Tibial nerve (tissue), 4 donors: Measurements from ENCODE around the gene EGF.

Experiments
- EP300 ChIP-seq, 2 donors: sonication (generic); formaldehyde crosslinking; IDR thresholded peaks; one replicate each; pipeline ENCODE4 v1.6.1; 2017; ENCODE audit warnings: antibody characterized with exemption in 2 of 2, mild to moderate bottlenecking in 1 of 2
- POLR2A ChIP-seq, 2 donors: fragments of 450-650 bp; IDR thresholded peaks; one replicate each; pipeline ENCODE4 v1.6.1; 2017; ENCODE audit warnings: antibody characterized with exemption in 2 of 2, mild to moderate bottlenecking in 2 of 2, moderate library complexity in 2 of 2
- TF ChIP-seq, protein P1 (sequence below), 5 experiments: fragments of 200-600 bp in 3 of 5; fragments of 450-650 bp in 2 of 5; sonication (generic) in 3 of 5; IDR thresholded peaks; one replicate each; pipeline ENCODE4 v1.5.1; 2016 to 2019; ENCODE audit warnings: antibody characterized with exemption in 5 of 5, mild to moderate bottlenecking in 3 of 5, moderate library complexity in 2 of 5

DNA sequence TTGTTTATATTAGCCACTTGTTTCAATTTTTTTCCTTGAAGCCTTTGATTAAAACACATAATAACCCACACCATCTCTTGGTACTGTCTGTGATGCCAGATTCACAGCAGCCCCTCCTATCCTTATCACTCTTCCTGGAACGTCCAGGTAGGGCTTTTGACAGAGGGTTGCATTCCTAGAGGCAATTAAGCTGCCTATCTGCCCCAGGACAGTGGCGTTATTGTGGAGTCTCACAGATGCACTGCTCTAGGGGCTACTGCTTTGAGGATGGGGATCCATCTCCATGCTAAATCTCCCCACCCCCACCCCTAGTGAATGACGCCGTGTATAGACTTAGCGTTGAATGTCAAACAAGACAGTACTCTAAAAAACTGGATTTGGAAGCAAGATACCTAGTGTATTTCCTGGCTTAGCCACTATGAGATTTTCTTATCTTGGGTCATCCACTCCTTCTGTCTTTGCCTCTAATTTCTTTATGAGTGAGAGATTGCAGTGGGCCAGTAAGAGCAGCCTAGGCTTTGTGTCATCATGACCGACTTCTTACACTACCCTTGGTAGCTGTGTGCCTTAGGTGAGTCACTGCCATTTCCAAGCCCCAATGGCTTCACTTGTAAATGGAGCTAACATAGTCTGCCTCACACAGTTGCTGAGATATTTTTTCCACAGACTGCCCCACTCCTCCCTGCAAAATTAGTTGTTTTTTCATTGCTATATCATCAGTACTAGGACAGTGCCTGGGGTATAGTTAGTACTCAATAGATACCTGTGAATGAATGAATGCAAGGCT lies 90.9 kb downstream of the EGF start:
- TF ChIP-seq, protein P1, sequence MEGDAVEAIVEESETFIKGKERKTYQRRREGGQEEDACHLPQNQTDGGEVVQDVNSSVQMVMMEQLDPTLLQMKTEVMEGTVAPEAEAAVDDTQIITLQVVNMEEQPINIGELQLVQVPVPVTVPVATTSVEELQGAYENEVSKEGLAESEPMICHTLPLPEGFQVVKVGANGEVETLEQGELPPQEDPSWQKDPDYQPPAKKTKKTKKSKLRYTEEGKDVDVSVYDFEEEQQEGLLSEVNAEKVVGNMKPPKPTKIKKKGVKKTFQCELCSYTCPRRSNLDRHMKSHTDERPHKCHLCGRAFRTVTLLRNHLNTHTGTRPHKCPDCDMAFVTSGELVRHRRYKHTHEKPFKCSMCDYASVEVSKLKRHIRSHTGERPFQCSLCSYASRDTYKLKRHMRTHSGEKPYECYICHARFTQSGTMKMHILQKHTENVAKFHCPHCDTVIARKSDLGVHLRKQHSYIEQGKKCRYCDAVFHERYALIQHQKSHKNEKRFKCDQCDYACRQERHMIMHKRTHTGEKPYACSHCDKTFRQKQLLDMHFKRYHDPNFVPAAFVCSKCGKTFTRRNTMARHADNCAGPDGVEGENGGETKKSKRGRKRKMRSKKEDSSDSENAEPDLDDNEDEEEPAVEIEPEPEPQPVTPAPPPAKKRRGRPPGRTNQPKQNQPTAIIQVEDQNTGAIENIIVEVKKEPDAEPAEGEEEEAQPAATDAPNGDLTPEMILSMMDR (IDR thresholded peaks at IDR 0.05) = no peak
- TF ChIP-seq EP300 (IDR thresholded peaks at IDR 0.05) (no peak), POLR2A (IDR thresholded peaks at IDR 0.05) (no peak)
